Right ventricle myocardium superior (tissue), 1 donor: Measurements from ENCODE around the gene FGF5. TPM values are rescaled to one million over a fixed set of nuclear protein-coding genes. Genes with fewer than 3 reads are reported as not detected.
"Not testable (repeated sequence)": the region's sequence is repeated elsewhere in the genome, so short reads cannot be mapped to it uniquely, and the experiment has no call there.

ENCODE experiments used
- ATAC-seq: fragments of 200-7000 bp; cut with Tn5 transposase; one replicate; pipeline ENCODE4 v1.9.1; 2020; ENCODE audit warnings: mild to moderate bottlenecking; ENCODE audit not compliant: poor library complexity
- DNase-seq: peaks from one replicate; pipeline ENCODE4 v3.0.0-alpha.2; 2020
- intact Hi-C: fragments of 100-400 bp; cut with DNase I; formaldehyde crosslinking; loops from one replicate; pipeline ENCODE4 v1.11.2; 2022
- total RNA-seq: library from RNA; stranded (reverse); fragmentation: NEBNext Ultra II Directional; extraction: Animal tissue kit (Norgen Biotek cat#: 25700); gene quantifications from one replicate; pipeline ENCODE4 v1.2.1, GENCODE V29; 2021
- donor health status: DM: no; HTN: yes; CAD: no; lungs with severe emphysema.

The FGF5 gene
- total RNA-seq, 1 donor from 2014 or later, result 0.91 TPM

DNA sequence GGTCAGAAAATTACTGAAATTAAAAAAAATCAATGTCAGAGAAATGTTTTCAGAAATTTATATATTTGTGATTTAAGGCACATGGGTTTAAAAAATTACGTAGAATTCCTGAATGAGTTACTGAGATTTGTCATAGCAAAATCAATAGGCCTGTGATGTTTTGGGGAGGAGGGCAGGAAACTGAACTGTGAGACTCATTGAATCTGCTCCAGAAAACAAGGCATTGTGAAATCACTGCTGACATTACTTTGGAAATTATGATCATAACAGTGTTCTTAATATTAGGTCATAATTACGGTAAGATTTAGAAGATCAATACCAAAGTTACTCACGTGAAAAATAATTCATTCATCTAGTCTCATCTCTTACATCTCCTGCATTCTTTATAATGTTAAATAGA is 5.3 kb downstream of the FGF5 start:
- intact Hi-C loops, result no loop called here
- DNase-seq (no peak), ATAC-seq (no peak)

DNA sequence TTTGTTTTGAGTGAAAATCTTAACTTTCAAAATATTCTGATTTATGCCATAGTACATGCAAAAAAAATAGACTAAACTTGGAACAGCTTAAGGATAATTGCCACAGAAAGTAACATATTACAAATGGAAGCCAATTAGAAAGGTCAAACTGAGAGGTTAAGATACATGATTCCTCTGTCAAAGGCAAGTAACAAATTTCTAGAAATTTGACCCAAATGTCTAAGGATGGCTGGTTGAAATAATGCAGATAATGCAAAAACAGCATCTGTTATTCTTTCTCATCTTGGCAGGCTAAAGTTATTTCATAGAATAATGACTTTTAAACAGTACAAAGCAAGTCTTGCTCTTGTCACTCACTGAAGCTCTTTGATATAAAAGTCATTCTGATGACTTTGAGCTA is 10.5 kb downstream of the FGF5 start:
- intact Hi-C loops, result no loop called here
- no peak for ATAC-seq
- no peak for DNase-seq

DNA sequence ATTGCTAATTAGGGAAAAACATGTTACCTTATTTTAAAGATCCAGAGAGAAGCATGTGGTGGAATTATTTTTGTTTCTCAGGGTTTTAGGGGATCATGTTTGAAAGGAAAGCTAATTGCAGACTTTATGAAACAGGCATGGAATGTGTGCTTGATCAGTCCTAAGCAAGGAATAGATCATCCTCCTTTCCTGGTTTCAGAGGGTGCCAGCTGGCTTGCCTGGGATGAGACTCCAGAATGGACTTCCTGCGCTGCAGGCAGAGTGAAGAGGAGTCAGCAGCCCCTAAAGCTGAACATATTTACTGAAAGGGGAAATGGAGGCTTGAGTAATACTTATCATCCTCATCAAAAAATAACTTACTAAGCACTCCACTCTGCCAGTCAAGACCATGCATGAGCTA is 13.3 kb downstream of the FGF5 start:
- intact Hi-C loops, result no loop called here
- no peak for DNase-seq
- no peak for ATAC-seq

DNA sequence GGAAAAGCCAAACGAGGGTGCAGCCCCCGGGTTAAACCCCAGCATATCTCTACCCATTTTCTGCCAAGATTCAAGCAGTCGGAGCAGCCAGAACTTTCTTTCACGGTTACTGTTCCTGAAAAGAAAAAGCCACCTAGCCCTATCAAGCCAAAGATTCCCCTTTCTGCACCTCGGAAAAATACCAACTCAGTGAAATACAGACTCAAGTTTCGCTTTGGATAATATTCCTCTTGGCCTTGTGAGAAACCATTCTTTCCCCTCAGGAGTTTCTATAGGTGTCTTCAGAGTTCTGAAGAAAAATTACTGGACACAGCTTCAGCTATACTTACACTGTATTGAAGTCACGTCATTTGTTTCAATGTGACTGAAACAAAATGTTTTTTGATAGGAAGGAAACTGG is 20.0 kb downstream of the FGF5 start:
- intact Hi-C loops, result no loop called here
- ATAC-seq, result no peak
- no peak for DNase-seq

DNA sequence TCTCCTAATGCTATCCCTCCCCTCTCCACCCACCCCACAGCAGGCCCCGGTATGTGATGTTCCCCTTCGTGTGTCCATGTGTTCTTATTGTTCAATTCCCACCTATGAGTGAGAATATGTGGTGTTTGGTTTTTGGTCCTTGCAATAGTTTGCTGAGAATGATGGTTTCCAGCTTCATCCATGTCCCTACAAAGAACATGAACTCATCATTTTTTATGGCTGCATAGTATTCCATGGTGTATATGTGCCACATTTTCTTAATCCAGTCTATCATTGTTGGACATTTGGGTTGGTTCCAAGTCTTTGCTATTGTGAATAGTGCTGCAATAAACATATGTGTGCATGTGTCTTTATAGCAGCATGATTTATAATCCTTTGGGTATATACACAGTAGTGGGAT is 24.2 kb downstream of the FGF5 start:
- DNase-seq, ATAC-seq, intact Hi-C loops: not testable (repeated sequence)

DNA sequence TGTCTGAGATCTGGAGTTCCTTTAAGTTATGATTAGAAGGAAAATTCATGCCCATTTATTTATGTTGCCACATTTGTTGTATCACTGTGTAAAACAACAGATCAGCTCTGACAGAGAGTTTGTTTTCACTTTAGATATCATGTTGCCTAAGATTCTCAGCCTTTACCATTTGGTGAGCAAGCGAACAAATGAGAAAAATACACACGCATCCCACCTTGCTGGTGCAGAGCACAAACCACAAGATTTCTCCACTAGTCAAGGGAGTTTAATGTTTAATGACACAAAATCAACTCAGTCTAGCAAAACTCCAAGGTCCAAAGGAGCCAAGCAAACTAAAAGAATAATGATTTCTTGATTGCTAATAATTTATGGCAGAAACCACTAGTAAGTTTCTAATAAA is 27.7 kb downstream of the FGF5 start:
- intact Hi-C loops, result no loop called here
- ATAC-seq (no peak), DNase-seq (no peak)

DNA sequence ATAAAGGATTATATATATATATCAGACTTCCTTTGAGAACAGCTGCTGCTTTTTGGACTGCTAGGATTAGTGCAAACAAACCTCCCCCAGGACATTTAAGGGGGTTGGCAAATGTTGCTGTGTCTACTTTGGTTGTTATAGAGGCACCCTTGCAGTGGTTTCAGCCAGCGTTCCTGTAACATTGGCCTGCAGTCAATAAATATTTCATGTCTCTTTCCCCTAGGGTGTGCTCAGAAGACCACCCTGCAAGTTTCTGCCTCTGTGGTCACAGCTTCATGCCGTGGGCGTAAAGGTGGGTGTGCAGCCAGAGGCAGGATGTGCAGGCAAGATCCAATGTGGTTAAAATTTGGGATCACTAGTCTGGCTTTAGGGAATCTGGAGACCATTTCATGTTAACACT is 28.9 kb downstream of the FGF5 start:
- intact Hi-C loops, result no loop called here
- no peak for DNase-seq
- ATAC-seq, result no peak

DNA sequence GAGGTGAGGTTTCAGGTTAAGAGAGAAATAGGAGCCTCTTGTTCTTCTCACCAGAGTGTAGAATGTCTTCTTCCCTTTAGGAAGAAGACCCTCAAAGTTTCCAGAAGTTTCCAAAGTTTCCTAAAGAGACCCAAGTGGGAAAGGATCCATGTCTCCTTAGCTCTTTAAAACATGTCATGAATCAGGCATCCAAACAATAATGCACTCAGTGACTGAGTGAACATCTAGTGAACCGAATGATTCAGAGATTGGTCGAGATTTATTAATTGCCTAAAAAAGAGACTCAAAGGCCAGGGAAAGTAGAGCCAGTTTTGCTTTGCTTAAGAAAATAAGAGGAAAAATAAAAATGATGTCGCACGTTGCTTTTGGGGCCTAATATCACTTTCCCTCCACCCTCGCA is 29.4 kb downstream of the FGF5 start:
- ATAC-seq (no peak), DNase-seq (no peak)
- intact Hi-C loops, result no loop called here

DNA sequence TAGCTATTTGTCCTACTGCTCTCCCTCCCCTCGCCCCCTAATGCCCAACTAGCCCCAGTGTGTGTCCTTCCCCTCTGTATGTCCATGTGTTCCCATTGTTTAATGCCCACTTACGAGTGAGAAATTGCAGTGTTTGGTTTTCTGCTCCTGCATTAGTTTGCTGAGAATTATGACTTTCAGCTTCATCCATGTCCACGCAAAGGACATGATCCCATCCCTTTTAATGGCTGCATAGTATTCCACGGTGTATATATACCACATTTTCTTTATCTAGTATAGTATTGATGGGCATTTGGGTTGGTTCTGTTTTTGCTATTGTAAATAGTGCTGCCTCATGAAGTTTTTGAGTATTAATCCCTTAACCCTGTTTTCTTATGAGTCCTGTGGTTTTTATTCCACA is 35.4 kb downstream of the FGF5 start:
- ATAC-seq, result no peak
- intact Hi-C loops, result no loop called here
- DNase-seq, result no peak

DNA sequence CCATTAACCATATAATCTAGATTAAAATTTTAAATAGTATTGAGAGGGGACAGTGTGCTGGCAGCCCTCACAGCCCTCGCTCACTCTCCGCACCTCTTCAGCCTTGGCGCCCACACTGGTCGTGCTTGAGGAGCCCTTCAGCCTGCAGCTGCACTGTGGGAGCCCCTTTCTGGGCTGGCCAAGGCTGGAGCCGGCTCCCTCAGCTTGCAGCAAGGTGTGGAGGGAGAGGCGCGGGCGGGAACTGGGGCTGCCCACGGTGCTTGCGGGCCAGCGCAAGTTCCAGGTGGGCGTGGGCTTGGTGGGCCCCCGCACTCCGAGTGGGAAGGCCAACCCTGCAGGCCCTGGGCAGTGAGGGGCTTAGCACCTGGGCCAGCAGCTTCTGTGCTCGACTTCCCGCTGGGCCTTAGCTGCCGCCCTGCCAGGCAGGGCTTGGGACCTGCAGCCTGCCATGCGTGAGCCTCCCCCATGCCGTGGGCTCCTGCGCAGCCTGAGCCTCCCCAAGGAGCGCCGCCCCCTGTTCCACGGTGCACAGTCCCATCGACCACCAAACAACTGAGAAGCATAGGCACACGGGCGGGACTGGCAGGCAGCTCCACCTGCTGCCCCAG is 36.3 kb downstream of the FGF5 start:
- DNase-seq (no peak), ATAC-seq (no peak)
- intact Hi-C loops, result no loop called here

DNA sequence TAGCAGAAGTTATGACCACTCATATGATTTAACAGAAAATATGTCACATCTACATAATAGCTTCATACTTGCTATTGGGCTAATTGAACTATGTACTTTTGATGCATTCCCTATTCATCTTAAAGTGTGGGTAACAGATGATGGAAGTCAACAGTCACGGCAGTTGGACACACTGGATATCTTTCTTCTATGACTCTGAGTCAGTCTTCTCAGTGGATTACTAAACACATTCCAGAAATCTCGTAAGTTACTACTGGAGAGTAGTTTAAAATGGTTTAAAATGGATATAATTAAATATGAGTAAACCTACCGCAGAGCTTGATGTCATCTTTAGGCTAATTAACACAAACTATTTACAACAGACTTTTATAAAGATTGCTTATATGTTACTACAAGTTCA is 39.0 kb downstream of the FGF5 start:
- DNase-seq, result no peak
- intact Hi-C loops, result no loop called here
- ATAC-seq, result no peak

DNA sequence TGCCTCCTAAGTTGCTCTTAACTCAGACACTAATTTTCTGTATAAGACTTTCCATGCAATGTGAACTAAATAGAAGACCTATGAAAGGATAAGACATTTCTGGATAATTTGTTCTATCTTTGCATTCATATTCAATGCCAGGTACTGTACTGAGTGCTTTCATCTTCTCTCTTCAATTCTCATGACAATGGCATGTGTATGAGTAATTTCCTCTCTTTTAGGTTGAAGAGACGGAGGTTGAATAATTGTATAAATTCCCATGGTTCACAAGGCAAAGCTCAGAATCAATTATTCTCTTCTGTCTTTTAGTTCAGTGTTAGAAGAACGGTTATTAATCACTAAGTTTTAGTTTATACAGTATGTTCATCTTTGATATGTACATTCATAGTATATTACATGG is 39.8 kb downstream of the FGF5 start:
- intact Hi-C loops, result no loop called here
- ATAC-seq (no peak), DNase-seq (no peak)

DNA sequence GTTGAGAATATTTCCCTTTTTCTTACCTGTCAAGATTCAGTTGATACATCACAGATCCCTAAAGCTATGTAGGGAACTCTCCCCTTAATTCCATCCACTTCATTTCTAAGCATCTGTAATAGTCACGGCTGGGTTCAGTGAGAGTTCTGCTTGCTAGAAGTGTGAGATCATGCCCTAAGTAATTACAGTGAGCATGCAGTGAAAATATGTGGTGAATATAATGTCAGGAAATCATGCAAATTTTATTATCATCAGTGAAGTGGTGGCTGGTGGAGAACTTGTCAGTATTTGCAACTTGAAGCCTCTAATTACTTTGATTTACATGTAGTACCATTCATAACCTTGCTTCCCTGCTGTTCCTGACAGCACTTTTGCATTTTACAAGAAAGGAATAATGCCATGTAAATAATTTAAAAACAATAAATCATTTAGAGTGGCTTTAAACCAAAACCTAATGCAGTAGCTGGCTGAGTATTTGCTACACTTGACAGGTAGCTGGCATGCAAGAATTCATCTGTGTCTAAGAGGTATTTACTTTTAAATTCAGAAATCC is 40.8 kb downstream of the FGF5 start:
- no peak for DNase-seq

DNA sequence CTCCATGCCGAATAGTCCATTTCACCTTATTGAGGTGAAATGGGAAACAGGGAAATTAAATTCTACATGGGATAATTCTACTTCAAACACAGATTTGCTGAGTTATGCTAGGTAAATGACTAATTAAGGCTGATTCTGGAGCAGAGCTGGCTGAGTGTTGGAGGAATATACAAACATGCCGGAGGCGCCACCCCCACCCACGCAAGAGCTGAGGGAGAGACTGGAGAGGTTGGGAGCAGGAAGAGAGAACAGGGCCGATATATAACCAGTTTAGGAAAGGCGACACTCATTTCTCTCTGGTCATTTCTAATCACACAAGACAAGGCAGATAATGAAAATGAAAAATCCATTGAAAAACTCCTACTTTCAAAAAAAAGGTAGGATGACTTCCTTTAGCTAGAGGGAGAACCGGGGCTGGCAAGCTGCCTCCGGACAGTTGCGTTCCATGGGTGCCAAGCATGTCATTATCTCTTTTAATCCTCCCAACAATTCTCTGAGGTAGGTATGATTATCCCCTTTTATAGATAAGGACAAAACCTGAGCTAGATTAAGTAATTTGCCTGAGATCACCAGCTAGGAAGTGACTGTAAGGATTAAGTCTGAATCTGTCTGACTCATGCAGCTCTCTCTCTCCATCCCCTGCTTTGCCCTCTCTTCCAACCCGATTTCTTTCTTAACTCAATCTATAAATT is 41.5 kb downstream of the FGF5 start:
- no peak for DNase-seq
- intact Hi-C loops, result no loop called here
- no peak for ATAC-seq

More for the DNA sequence above, 40.8 kb downstream of the FGF5 start:
- intact Hi-C loops, result no loop called here
- no peak for ATAC-seq

DNA sequence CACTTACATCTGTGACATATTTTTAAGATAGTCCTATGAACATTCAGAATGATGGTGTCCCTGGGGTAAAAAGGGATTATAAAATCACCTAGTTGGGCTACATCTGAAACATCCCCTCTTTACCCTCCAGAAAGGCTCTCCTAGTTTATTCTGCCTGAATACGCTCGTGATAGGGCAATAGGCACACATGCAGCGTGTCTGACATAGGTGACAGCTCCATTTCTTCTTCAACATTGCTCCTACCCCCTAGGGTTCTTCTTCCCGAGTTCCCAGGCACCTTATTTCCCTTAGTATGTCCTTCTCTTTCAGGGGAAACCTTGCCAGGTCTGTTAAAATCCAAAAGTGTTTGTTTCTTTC is 42.0 kb downstream of the FGF5 start:
- intact Hi-C loops, result no loop called here
- DNase-seq (no peak), ATAC-seq (no peak)

DNA sequence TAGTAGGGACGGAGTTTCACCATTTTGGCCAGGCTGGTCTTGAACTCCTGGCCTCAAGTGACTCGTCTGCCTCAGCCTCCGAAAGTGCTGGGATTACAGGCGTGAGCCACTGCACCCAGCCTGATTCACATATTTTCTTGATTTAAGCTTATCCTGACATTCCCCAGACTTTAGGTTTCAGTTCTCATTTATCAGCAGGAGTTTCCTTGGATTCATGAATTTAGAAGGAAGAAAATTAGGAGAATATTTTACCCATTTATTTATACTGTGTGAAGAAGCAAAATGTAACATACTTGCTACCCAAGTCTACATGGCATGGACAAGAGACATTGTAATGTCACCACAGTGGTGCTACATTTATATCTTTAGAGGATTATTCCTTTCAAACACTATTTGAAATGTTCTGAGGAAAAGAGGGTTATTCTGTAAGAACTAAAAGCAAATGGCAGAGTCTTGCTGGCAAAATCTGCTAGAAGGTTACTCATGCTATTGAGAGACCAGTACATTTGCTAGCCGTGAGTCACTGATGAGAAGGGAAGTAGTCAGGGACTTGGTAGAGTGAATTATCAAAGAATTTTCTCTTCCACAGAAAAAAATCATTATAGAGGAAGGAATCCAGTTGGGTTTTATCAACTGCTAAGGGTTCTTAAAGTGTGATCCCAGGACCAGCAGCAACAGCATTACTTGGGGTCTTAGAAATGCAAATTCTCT is 43.0 kb downstream of the FGF5 start:
- no peak for DNase-seq
- no peak for ATAC-seq
- intact Hi-C loops, result no loop called here

DNA sequence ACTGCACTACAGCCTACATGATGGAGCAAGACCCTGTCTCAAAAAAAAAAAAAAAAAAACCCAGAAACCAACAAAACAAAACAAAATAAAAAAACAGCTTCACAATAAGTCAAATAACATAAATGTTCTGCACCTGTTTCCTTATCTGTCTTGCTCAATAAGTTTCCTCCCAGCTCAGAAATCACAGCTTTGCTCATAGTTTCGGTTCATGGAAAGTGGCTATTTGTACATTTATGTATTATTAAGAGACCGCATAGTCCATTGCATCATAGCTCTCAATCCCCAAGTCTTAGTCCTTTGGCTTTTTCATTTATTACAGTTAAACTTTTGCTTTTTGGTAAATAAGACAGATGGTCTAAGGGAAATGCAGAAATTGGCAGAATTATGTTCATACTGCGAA is 44.7 kb downstream of the FGF5 start:
- intact Hi-C loops, result no loop called here
- no peak for DNase-seq
- no peak for ATAC-seq

DNA sequence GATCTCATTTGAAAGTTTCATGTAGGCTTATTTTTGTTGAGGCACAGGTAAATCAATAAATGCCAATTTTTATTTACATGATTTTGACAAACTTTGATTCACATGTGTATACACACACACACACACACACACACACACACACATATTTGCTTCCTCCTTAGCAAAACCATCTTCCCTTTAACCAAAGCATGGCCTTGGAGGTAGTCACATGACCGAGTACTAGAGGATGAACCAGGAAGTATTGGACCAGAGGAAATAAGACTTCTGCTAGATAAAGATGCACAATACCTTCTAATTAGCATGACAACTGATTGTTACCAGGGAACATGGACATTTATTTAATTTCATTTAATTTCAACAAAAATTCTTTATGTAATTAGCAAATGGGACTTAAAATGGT is 45.7 kb downstream of the FGF5 start:
- intact Hi-C loops, result no loop called here
- ATAC-seq, result no peak
- no peak for DNase-seq

DNA sequence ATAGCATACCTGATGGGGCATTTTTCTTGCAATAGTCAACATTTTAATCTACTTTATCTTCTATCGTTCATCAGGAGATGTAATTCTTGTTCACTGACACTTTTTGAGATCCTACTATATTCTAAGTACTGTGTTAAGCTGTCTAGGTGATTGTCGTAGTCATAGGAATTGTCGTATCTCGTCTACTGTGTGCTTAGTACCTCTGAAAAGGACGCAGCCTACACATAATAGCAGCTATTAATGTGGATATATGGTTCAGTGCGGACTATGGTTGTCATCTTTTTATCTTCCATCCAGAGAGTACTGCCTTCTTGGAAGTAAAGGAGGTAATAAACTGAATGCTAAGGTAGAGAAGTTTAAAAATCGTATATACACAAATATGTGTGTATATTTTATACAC is 47.2 kb downstream of the FGF5 start:
- intact Hi-C loops, result no loop called here
- ATAC-seq (no peak), DNase-seq (no peak)

DNA sequence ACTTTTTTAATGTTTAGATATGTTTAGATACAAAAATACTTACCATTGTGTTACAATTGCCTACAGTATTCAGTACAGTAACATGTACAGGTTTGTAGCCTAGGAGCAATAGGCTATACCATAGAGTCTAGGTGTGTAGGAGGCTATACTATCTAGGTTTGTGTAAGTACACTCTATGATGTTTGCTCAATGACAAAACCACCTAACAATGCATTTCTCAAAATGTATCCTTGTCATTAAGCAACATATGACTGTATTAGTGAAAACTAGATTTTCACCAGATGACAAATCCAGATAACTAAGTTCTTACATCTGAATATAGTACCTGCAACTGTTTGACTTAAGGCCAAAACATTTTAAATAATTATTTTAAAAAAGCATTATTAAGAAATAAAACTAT is 49.4 kb downstream of the FGF5 start:
- DNase-seq, intact Hi-C loops, ATAC-seq: not testable (repeated sequence)
